Measurements from ENCODE around the gene MAG. TPM values are rescaled to one million over a fixed set of nuclear protein-coding genes. Genes with fewer than 3 reads are reported as not detected.

Gene MAG
- total RNA-seq, 1 experiment from 2014 or later = not detected

GRCh38 chr19:35288331-35288730 is 3.6 kb upstream of the MAG start:
- no peak overlapping the region for H2AFZ ChIP-seq (ENCODE audit: low read length)
- H4K5ac ChIP-seq (ENCODE audit: insufficient read length, low read depth, low read length) = no peak overlapping the region
- no peak overlapping the region for H3K56ac ChIP-seq (ENCODE audit: insufficient read length, low read depth, low read length)
- no peaks in the 10 kb centered on the region for H3K79me2 ChIP-seq (ENCODE audit: insufficient read depth, low read length)
- no peak for TF ChIP-seq CTCF (conservative IDR thresholded peaks at IDR 0.05)
- no peaks in the 10 kb centered on the region for H3K79me1 ChIP-seq (ENCODE audit: insufficient read depth, low read depth, low read length, poor library complexity, severe bottlenecking)
- no peaks in the 10 kb centered on the region for H3K9me3 Mint-ChIP-seq
- no peak overlapping the region for H3K4me3 Mint-ChIP-seq
- H3K9me3 ChIP-seq (ENCODE audit: control insufficient read depth, low read depth, low read length) = no peaks in the 10 kb centered on the region
- H3K4me1 Mint-ChIP-seq = peaks cover 19 to 32% of the 10 kb centered on the region in 2 experiments
- no peak overlapping the region for H2BK5ac ChIP-seq (ENCODE audit: insufficient read length, low read length)
- no peak overlapping the region for H3K9ac ChIP-seq (ENCODE audit: extremely low read depth, insufficient read length, low read length)
- no peak overlapping the region for H3T11ph ChIP-seq (ENCODE audit: low read length)
- H3K4me2 ChIP-seq (ENCODE audit: insufficient read depth, insufficient read length, low read length) = no peak overlapping the region
- peaks cover 6% of the 10 kb centered on the region for H3K23me2 ChIP-seq (ENCODE audit: insufficient read length, low read depth, low read length, poor library complexity, severe bottlenecking)
- H2AK5ac ChIP-seq (ENCODE audit: insufficient read length, low read length) = no peak overlapping the region
- no peak overlapping the region for H2BK12ac ChIP-seq (ENCODE audit: insufficient read length, low read depth, low read length)
- H3K27me3 ChIP-seq (ENCODE audit: insufficient read depth, low read length) = no peaks in the 10 kb centered on the region
- no peaks in the 10 kb centered on the region; the same call in 1 of the 2 replicates for H3K4me1 ChIP-seq (ENCODE audit: insufficient read depth, low read length)
- H3K36me3 Mint-ChIP-seq (ENCODE audit: insufficient read depth in 1 of 3, low read depth in 3 of 3) = no peaks in the 10 kb centered on the region
- no peak overlapping the region for H3K23ac ChIP-seq (ENCODE audit: insufficient read length, low read depth, low read length)
- H4K91ac ChIP-seq (ENCODE audit: insufficient read length, low read depth, low read length) = no peak overlapping the region
- no peaks in the 10 kb centered on the region for H4K20me1 ChIP-seq (ENCODE audit: control insufficient read depth, insufficient read depth, insufficient read length)
- no peak overlapping the region for H4K8ac ChIP-seq (replicated peaks; ENCODE audit: insufficient read length, low read depth, low read length)
- H3K18ac ChIP-seq (ENCODE audit: insufficient read length, low read depth, low read length) = no peak overlapping the region
- no peak overlapping the region for H3K27ac ChIP-seq (ENCODE audit: insufficient read length, low read depth, low read length)
- no peak overlapping the region for H3K27ac Mint-ChIP-seq
- no peak overlapping the region for H3K14ac ChIP-seq (ENCODE audit: insufficient read depth, low read length)
- no peak for DNase-seq
- H2BK120ac ChIP-seq (ENCODE audit: low read depth, low read length, poor library complexity, severe bottlenecking) = no peak overlapping the region
- H3K27me3 Mint-ChIP-seq (ENCODE audit: low read depth) = peaks cover 12% of the 10 kb centered on the region
- no peak overlapping the region for H3K4ac ChIP-seq (ENCODE audit: low read depth, low read length)
- H2BK15ac ChIP-seq (ENCODE audit: low read depth, low read length) = no peak overlapping the region
- no peak overlapping the region for H2BK20ac ChIP-seq (ENCODE audit: low read depth, low read length, poor library complexity, severe bottlenecking)
- no CpG with 5 or more reads among the region's 2 CpGs for WGBS (ENCODE audit: extremely low coverage, insufficient read length, low lambda C conversion rate)

Measured in H9 (cell line).